Lung microvascular endothelial cell (primary cell): Measurements from ENCODE around the gene RHOJ. TPM values are rescaled to one million over a fixed set of nuclear protein-coding genes. Genes with fewer than 3 reads are reported as not detected.
A peak's percentile ranks its signal among the peaks of the same experiment; 100 is the strongest.
"Not testable (repeated sequence)": the region's sequence is repeated elsewhere in the genome, so short reads cannot be mapped to it uniquely, and the experiment has no call there.

Source experiments
- DNase-seq, 2 donors: peaks; one replicate each; pipeline versions ENCODE4 v3.0.0 to v3.0.0-alpha.2; 2010; ENCODE audit warnings: low read depth in 2 of 2
- total RNA-seq: library from RNA; depleted of rRNA; stranded (reverse); fragments of >200 nt; gene quantifications from 2 replicates; pipeline ENCODE4 v1.2.1, GENCODE V29; 2014

Gene RHOJ
- total RNA-seq, 1 donor from 2014 or later: 78.2 TPM

- DNase-seq: peak in 1 of 2 donors; percentile 61
Observed at GRCh38 chr14:63296060-63296563, 91.9 kb downstream of the RHOJ start.

- DNase-seq: no peak
Observed at GRCh38 chr14:63297372-63298063, 93.3 kb downstream of the RHOJ start.

- no peak for DNase-seq
Observed at GRCh38 chr14:63299351-63300110, 95.3 kb downstream of the RHOJ start.

GRCh38 chr14:63300854-63301253 lies 96.6 kb downstream of the RHOJ start:
- no peak for DNase-seq

GRCh38 chr14:63301891-63302534 lies 97.8 kb downstream of the RHOJ start:
- no peak for DNase-seq

GRCh38 chr14:63304429-63304828 lies 100.2 kb downstream of the RHOJ start:
- not testable (repeated sequence) for DNase-seq

GRCh38 chr14:63308723-63309317 lies 104.6 kb downstream of the RHOJ start:
- peak; percentile 45 to 71 for DNase-seq

- DNase-seq: no peak
Observed at GRCh38 chr14:63318835-63319234, 114.6 kb downstream of the RHOJ start, which contains the start of gene GPHB5. GPHB5 (minus strand) TSS chr14:63318935; CDS start chr14:63317849, 1,086 bp downstream.

- no peak for DNase-seq
Observed at GRCh38 chr14:63322472-63322871, 118.2 kb downstream of the RHOJ start.

- peak; percentile 66 to 70 for DNase-seq
Observed at GRCh38 chr14:63322897-63323573, 118.8 kb downstream of the RHOJ start.

GRCh38 chr14:63326840-63327239 lies 122.6 kb downstream of the RHOJ start:
- no peak for DNase-seq

GRCh38 chr14:63328787-63329737 lies 124.8 kb downstream of the RHOJ start:
- DNase-seq: no peak

- no peak for DNase-seq
Observed at GRCh38 chr14:63342371-63342770, 138.1 kb downstream of the RHOJ start.

Other genes with a start within 250 kb of the RHOJ start
- gene KCNH5, start 159.0 kb upstream of the RHOJ start, total RNA-seq: not detected in 2 replicates
- gene GPHB5, start 114.5 kb downstream of the RHOJ start, total RNA-seq: not detected in 2 replicates